Measurements from ENCODE around the gene DIABLO.

The DIABLO gene

DNA sequence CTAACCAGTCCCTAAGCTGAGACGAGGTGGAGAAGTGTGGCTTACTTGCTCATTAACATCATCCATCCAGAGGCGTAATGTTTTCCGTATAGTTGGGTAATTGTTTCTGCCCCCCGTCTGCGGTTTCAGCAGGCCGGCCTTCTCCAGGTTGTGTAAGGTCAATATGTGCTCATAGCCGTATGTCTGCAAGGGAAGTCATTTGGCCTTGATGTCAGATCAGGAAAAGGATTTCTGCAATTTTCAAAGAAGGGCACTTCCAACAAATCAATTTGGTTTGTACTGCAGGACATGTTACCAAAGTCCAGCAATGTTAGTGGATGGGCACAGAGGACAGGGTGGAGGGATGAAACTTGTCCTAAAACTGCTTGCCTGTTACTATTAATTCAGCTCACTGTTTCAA lies 9.9 kb upstream of the DIABLO start:
- no peak for TF ChIP-seq CTCF (IDR thresholded peaks at IDR 0.05; ENCODE audit: extremely low read depth, insufficient read depth, missing control alignments)
- in situ Hi-C loops (cut with MboI; ENCODE audit: low pct_unique_long_range_greater_than_20kb, low sequenced_read_pairs, unreplicated experiment), result no loop called here
- DNase-seq (ENCODE audit: low spot score), result no peak

DNA sequence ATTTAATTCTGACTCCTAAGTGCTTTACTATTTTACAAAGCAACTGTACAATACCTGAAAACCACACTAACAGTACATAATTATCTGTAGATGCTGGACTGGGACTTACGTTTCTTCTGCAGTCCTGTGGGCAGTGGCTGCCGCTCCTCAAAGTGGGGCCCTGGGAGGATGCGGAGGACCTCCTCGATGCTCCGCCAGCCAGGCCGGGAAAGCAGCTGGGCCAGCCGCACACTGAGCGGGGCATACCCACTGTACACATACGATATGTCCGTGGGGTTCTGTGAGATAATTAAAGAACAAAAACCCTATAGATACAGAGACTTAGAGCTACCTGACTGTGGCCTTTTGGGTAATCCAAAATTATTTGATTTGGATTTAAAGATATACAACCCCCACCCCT lies 6.8 kb upstream of the DIABLO start:
- in situ Hi-C loops (cut with MboI; ENCODE audit: low pct_unique_long_range_greater_than_20kb, low sequenced_read_pairs, unreplicated experiment), result no loop called here
- TF ChIP-seq CTCF (IDR thresholded peaks at IDR 0.05; ENCODE audit: extremely low read depth, insufficient read depth, missing control alignments), result no peak
- DNase-seq (ENCODE audit: low spot score), result no peak

- no peak for TF ChIP-seq CTCF (IDR thresholded peaks at IDR 0.05; ENCODE audit: extremely low read depth, insufficient read depth, missing control alignments)
- DNase-seq (ENCODE audit: low spot score), result no peak
- in situ Hi-C loops (cut with MboI; ENCODE audit: low pct_unique_long_range_greater_than_20kb, low sequenced_read_pairs, unreplicated experiment), result no loop called here
These were observed 4.9 kb upstream of the DIABLO start for GRCh38 chr12:122230798-122231197.

DNA sequence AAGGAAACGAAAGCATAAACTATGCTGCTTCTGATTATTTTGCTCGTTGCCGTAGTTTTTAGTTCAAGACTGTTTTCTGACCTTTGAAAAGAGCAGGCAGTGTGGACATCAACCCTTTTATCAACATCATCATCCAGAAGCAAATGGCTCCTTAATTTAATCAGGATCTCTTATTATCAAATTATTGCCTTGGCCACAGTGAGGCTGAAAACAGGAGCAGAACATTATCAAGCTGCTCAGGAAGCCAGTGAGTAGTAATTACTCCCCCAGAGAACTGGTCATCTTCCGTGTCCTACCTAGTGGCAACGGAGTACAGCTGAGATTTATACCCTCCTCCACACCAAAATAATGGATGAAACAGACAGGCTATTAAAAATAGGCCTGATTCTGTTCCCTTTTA lies 2.2 kb upstream of the DIABLO start:
- no peak for TF ChIP-seq CTCF (IDR thresholded peaks at IDR 0.05; ENCODE audit: extremely low read depth, insufficient read depth, missing control alignments)
- in situ Hi-C loops (cut with MboI; ENCODE audit: low pct_unique_long_range_greater_than_20kb, low sequenced_read_pairs, unreplicated experiment), result no loop called here
- DNase-seq (ENCODE audit: low spot score), result no peak

- in situ Hi-C loops (cut with MboI; ENCODE audit: low pct_unique_long_range_greater_than_20kb, low sequenced_read_pairs, unreplicated experiment), result no loop called here
- no peak for TF ChIP-seq CTCF (IDR thresholded peaks at IDR 0.05; ENCODE audit: extremely low read depth, insufficient read depth, missing control alignments)
- DNase-seq (ENCODE audit: low spot score), result no peak
These were observed 1.5 kb upstream of the DIABLO start for GRCh38 chr12:122227341-122227740.

DNA sequence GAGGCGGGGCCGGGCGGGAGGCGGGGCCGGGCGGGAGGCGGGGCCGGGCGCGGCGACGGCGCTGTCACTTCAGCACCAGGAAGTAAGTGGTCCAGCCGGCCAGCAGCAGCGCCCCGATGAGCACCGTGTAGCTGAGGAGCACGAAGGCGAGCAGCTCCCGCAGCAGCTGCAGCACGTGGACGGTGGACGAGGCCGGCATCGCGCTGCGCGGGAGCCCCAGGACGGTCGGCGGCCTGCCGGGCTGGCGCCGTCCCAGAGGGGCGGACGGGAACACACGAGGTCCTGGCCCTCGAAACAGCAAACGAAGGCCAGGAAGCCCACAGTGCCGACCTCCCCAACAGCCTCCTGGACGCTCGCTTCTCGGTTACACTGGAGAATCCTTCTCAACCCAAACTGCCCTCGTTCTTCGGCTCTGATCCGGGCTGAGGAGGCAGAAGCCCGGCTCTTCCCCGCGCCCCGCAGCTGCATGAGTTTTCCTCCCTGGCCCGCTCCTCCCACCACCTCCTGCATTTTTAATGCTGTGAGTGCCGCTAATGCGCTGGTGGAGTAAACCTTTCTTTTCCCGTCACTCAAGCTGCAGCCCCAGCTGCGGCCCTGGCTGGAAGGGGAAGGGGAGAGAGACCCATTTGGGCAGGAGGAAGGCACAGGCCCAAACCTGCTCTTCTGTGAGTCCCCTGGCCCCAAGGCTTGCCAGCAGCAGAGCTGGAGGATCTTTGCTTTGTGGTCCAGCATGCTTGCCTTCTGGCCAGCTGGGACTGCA lies 694 bp upstream of the DIABLO start:
- in situ Hi-C loops (cut with MboI; ENCODE audit: low pct_unique_long_range_greater_than_20kb, low sequenced_read_pairs, unreplicated experiment), result no loop called here
- no peak for TF ChIP-seq CTCF (IDR thresholded peaks at IDR 0.05; ENCODE audit: extremely low read depth, insufficient read depth, missing control alignments)
- DNase-seq (ENCODE audit: low spot score), result no peak
